Measurements from ENCODE around the gene GZMB. TPM values are rescaled to one million over a fixed set of nuclear protein-coding genes. Genes with fewer than 3 reads are reported as not detected.

GZMB gene
- total and polyA plus RNA-seq, 8 donors = 0.28 to 1.8 (median 0.62) TPM; not detected in 3

DNA sequence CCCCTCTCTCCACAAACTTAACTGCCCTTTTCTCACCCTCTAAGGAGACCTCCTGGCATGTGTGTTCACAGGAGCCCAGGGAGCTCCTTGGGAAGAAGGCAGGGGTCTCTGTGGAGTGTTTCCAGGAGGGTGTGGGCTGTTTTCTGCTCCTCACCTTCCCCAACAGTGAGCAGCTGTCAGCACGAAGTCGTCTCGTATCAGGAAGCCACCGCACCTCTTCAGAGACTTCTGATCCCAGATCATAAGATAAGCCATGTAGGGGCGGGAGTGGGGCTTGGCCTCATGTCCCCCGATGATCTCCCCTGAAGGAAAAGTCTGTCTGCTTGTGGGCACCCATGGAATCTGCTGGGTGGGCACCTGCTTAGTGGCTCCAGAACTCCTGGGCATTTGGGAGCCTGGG, 1.2 kb downstream of the GZMB start:
- intact Hi-C loops (cut with DNase I) = no loop called here
- H3K9me3 ChIP-seq = no peaks in the 10 kb centered on the region
- H3K27me3 ChIP-seq = no peaks in the 10 kb centered on the region
- no peak overlapping the region for H3K27ac ChIP-seq
- no peak for DNase-seq
- no peak for FAIRE-seq
- ATAC-seq = no peak
- H3K4me1 ChIP-seq = peaks cover 0 to 3% (median 0%) of the 10 kb centered on the region in 3 donors
- 60 to 70% methylated on average over 6 of the region's 6 CpGs for WGBS, 2 donors
- no peak overlapping the region for H3K4me3 ChIP-seq
- no peaks in the 10 kb centered on the region for H3K36me3 ChIP-seq
- TF ChIP-seq, protein P1, sequence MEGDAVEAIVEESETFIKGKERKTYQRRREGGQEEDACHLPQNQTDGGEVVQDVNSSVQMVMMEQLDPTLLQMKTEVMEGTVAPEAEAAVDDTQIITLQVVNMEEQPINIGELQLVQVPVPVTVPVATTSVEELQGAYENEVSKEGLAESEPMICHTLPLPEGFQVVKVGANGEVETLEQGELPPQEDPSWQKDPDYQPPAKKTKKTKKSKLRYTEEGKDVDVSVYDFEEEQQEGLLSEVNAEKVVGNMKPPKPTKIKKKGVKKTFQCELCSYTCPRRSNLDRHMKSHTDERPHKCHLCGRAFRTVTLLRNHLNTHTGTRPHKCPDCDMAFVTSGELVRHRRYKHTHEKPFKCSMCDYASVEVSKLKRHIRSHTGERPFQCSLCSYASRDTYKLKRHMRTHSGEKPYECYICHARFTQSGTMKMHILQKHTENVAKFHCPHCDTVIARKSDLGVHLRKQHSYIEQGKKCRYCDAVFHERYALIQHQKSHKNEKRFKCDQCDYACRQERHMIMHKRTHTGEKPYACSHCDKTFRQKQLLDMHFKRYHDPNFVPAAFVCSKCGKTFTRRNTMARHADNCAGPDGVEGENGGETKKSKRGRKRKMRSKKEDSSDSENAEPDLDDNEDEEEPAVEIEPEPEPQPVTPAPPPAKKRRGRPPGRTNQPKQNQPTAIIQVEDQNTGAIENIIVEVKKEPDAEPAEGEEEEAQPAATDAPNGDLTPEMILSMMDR (IDR thresholded peaks at IDR 0.05) = no peak

DNA sequence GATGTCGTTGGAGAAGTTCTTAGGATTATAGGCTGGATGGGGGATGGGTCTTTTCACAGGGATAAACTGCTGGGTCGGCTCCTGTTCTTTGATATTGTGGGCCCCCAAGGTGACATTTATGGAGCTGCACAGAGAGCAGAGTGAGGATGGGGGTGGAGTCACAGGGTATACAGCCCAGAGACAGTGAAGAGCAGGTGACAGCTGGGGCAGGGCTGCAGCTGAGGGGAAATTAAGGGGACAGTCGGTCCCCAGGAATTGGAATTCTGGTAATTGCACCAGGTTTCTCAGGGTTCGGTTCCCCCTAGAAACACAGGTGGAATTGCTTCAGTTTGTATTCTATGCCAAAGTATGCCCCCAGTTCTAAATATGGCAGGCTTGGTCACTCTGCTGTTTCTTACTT, 1.7 kb downstream of the GZMB start:
- no peak overlapping the region for H3K27ac ChIP-seq
- TF ChIP-seq, protein P1 (IDR thresholded peaks at IDR 0.05) = no peak
- no peak for FAIRE-seq
- no peak for DNase-seq
- no peak for ATAC-seq
- H3K9me3 ChIP-seq = no peaks in the 10 kb centered on the region
- intact Hi-C loops (cut with DNase I) = no loop called here
- peaks cover 0 to 3% (median 0%) of the 10 kb centered on the region in 3 donors for H3K4me1 ChIP-seq
- no peak overlapping the region for H3K4me3 ChIP-seq
- no peaks in the 10 kb centered on the region for H3K27me3 ChIP-seq
- no peaks in the 10 kb centered on the region for H3K36me3 ChIP-seq
- WGBS, 2 donors = 76 to 82% methylated on average over 4 of the region's 4 CpGs

DNA sequence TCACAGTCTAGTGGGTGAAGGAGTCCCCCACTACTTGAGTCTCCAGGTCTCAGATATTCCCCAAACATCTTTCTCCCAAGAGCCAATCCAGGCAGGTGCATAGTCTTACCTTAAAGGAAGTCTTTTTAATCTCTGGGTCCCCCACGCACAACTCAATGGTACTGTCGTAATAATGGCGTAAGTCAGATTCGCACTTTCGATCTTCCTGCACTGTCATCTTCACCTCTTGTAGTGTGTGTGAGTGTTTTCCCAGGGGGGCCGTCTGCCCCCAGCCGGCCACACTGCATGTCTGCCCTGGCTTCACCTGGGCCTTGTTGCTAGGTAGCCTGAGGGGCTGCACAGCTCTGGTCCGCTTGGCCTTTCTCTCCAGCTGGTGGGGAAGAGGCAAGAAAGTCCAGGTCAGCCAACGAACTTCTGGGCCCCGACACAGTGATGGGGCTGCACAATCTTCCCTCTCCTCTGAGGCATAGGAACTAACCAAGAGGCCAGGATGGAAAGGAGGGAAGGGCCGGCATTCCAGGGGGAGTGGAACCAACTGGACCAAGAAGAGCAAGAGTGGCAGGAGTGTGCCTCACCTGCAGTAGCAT, 2.1 kb downstream of the GZMB start:
- DNase-seq (no peak), FAIRE-seq (no peak), ATAC-seq (no peak)
- no peaks in the 10 kb centered on the region for H3K9me3 ChIP-seq
- intact Hi-C loops (cut with DNase I) = no loop called here
- no peak overlapping the region for H3K27ac ChIP-seq
- no peaks in the 10 kb centered on the region for H3K27me3 ChIP-seq
- WGBS, 2 donors = 92 to 97% methylated on average over 11 of the region's 11 CpGs
- H3K4me3 ChIP-seq = no peak overlapping the region
- H3K4me1 ChIP-seq = peaks cover 0 to 3% (median 0%) of the 10 kb centered on the region in 3 donors
- TF ChIP-seq, protein P1 (IDR thresholded peaks at IDR 0.05) = no peak
- no peaks in the 10 kb centered on the region for H3K36me3 ChIP-seq

DNA sequence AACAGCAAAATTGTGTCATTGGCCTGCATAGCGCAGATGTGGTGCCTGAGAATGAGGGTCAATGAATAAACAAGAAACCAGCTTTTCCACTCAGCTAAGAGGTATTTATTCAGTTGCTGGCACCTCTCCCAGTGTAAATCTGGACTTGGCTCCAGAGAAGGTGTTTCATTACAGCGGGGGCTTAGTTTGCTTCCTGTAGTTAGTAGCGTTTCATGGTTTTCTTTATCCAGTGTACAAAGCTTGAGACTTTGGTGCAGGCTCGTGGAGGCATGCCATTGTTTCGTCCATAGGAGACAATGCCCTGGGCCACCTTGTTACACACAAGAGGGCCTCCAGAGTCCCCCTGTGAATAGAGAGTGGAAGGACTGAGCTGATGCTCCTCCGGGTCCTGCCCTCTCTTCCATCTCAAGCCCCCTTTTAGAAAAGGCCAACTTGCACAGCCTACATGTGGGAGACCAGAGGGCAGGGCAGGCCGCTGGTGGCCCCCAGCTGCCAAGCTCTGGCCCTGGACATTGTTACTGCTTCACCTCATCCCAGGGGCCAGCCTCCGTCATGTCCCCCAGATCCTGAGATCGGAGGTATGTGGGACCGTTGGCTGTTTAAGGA, 3.0 kb downstream of the GZMB start:
- Histone ChIP-seq H3K4me3 (no peak overlapping the region), H3K36me3 (no peaks in the 10 kb centered on the region), H3K4me1 (peaks cover 0 to 3% (median 0%) of the 10 kb centered on the region in 3 donors), H3K9me3 (no peaks in the 10 kb centered on the region), H3K27me3 (no peaks in the 10 kb centered on the region), H3K27ac (peak overlapping the region in 3 of 4 donors; percentile 53 to 75 (median 69))
- peak; percentile 82 to 95 (median 91) for ATAC-seq
- no peak for FAIRE-seq
- peak in 3 of 6 donors; percentile 49 to 63 (median 52) for DNase-seq
- intact Hi-C loops (cut with DNase I) = no loop called here
- TF ChIP-seq, protein P1 (IDR thresholded peaks at IDR 0.05) = no peak
- 48% methylated on average over 10 of the region's 10 CpGs for WGBS, 2 donors
